HG02973 (cell line): ENCODE measurements around the gene STXBP4.

Source experiments
- ATAC-seq: cut with Tn5 transposase; IDR thresholded peaks from one replicate; pipeline ENCODE4 v1.9.1; 2021; ENCODE audit warnings: moderate library complexity; ENCODE audit not compliant: unreplicated experiment

The STXBP4 gene, protein sequence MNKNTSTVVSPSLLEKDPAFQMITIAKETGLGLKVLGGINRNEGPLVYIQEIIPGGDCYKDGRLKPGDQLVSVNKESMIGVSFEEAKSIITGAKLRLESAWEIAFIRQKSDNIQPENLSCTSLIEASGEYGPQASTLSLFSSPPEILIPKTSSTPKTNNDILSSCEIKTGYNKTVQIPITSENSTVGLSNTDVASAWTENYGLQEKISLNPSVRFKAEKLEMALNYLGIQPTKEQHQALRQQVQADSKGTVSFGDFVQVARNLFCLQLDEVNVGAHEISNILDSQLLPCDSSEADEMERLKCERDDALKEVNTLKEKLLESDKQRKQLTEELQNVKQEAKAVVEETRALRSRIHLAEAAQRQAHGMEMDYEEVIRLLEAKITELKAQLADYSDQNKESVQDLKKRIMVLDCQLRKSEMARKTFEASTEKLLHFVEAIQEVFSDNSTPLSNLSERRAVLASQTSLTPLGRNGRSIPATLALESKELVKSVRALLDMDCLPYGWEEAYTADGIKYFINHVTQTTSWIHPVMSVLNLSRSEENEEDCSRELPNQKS

GRCh38 chr17:54968262-54968987 lies at the start of gene STXBP4, which contains the start of gene COX11:
STXBP4 (plus strand) TSS chr17:54968765; CDS start chr17:54986220, 17,455 bp downstream.
COX11 (minus strand) TSS chr17:54968654; CDS start chr17:54968646, 8 bp downstream.
- peak; percentile 89 for ATAC-seq

- no peak for ATAC-seq
Observed at GRCh38 chr17:54919425-54919824, 49.1 kb upstream of the STXBP4 start.

DNA sequence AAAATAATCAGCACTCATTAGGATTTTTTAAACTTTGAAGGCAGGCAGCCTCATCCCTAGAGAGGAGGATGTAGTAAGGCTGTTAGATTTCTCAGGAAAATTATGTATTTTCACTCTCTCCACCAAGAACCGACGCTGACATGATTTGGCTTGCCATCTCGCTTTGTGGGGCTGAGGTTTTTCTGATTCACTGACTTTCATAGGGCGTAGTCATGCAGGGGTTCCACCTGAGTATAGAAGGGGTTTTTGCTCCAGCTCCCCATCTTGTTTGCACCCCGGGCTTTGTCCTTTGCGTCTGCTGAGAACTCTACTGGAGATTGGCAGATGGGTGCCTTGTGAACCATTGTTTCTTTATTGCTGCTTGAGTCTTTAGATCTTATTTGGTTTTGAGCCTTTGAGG lies 47.7 kb upstream of the STXBP4 start:
- ATAC-seq, result no peak

- no peak for ATAC-seq
Observed at GRCh38 chr17:54924405-54924804, 44.2 kb upstream of the STXBP4 start.

DNA sequence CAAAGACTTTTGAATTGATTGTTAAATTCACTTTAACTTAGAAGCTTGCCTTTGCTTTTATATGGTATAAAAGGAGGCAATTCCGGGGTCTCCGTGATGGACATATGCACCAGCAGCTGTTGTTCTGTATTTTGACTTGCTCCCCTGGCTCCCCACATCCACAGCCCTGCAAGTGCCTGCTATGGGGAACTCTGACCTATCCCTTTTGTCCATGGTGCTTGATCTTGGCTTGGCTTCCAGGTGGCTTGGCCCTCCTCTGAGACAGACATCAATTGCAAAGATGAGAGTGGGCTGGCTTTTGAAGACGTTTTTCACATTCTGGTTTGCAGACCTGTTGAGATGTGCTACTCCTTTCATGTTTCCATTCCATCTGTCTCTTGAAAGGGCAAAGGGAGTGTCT lies 41.0 kb upstream of the STXBP4 start:
- ATAC-seq, result no peak

DNA sequence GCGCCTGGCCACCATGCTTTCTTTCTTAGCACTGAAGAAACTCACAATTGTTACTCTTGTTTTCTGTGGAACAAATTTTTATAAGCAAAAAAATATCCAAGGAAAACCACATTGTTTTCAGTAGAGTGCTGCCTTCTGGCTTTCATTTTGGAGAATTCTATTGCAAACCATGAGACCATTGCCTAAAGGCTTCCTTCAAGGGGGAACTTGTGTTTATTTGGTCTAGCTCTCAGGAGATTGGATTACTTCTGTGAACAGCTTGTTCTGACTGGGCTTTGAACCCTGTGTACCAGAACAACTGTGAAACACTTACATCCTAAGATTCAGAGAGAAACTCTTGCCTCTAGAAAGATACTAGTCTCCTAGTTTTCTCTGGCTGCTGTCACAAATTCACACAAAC lies 35.9 kb upstream of the STXBP4 start:
- no peak for ATAC-seq

DNA sequence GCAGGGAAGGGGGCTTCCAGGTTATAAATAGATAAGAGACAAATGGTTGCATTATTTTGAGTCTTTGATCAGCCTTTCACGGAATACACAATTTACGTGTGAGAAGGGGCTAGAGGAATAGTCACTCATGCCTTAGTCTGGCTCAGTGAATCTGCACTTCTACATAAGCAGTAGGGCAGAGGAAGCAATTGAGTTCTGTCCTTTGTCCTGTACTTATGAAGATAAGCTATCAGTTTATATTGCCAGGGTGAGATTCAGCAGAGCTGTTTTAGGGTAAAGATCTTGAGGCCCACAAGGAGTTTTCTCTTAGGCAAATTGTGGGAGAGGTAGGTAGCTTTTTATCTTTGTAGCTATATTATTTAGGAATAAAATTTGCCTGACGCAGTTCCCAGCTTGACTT lies 34.6 kb upstream of the STXBP4 start:
- ATAC-seq, result no peak

- ATAC-seq, result no peak
Observed at GRCh38 chr17:54935471-54935870, 33.1 kb upstream of the STXBP4 start.

DNA sequence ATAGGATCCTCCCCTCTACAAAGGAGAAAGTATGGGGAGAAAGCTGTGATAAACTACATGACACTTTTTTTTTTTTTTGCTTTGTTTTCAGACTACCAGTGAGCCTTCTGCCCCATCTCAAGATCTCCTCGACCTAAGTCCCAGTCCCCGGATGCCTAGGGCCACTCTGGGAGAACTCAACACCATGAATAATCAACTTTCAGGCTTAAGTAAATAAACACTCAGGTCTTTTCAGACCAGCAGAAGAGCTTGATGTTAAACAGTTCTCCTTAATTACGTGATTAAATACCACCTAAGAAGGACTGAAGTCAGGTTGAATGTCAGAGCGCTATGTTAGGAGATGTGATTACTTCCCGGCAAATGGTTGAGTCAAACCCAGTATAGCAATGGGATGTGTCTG lies 31.5 kb upstream of the STXBP4 start:
- ATAC-seq, result no peak

- ATAC-seq, result no peak
Observed at GRCh38 chr17:54937426-54937825, 31.1 kb upstream of the STXBP4 start.

GRCh38 chr17:54941285-54941684 lies 27.3 kb upstream of the STXBP4 start:
- no peak for ATAC-seq

DNA sequence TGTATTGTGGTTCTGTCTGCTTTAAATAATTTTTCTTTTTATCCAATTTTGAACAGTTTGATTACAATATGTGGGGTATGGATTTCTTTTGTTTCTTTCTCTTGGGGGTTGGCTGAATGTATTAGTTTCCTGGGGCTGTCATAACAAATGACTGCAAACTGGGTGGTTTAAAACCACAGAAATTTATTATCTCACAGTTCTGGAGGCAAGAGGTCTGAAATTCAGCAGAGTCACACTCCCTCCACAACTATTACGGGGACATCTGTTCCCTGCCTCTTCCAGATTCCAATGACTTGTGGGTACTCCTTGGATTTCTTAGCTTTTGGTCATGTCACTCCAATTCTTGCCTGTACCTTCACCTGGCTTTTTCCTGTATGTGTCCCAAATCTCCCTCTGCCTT lies 23.8 kb upstream of the STXBP4 start:
- no peak for ATAC-seq

- ATAC-seq, result no peak
Observed at GRCh38 chr17:54945231-54945630, 23.3 kb upstream of the STXBP4 start.

GRCh38 chr17:54945671-54946070 lies 22.9 kb upstream of the STXBP4 start:
- no peak for ATAC-seq

DNA sequence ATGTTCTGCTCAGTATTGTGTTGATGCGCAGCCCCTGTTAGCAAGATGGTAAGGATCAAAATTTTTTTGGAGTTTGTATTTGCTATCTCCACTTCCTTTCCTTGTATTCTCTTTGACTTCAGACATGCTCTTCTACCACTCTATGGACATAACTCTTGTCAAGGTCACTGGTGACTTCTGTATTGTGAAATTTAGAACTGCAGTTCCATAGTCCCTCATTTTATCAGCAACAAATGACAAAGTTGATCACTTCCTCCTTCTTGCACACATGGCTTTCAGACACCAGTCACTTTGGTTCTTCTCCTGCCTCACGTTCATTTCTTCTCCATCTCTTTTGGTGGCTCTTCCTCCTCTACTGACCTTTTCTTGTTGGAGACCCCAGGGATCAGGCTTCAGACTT lies 21.2 kb upstream of the STXBP4 start:
- no peak for ATAC-seq

GRCh38 chr17:54948380-54948779 lies 20.2 kb upstream of the STXBP4 start:
- ATAC-seq, result peak; percentile 50

DNA sequence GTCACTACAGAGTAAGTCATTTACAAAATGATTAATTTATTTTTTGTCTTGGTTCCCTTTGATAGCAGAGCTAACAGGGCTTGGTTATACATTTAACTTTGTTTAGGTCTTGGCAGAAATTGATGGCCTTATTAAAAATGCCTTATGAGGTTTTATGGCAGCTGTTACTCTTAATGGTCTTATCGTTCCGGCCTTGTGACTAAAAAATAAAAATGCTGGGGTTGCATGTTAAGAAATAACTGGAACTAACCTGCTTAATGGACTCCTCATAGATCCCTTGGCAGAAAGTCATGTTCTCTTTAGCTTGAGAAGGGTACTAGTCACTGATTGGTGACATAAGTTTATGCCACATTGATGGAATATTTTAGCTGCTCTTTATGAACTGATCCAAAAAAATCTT lies 18.4 kb upstream of the STXBP4 start:
- no peak for ATAC-seq

DNA sequence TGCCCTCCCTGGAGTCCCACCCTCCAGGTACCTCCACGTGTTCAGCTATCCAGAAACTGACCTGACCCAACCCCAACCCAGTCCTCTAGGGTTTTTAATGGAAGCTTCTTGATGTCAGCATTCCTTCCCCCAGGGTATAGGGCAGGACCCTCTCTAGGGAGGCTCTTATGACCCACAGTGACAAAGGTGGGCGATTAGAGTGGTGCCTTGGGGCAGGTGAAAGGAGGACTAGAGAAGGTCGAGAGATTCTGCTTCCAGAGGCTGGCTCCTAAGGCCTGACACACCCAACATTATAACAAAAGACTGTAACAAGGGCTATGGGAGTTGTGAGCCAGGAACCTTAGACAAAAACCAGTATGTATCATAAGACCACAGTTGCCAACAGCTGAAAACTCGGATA lies 17.3 kb upstream of the STXBP4 start:
- ATAC-seq, result no peak

DNA sequence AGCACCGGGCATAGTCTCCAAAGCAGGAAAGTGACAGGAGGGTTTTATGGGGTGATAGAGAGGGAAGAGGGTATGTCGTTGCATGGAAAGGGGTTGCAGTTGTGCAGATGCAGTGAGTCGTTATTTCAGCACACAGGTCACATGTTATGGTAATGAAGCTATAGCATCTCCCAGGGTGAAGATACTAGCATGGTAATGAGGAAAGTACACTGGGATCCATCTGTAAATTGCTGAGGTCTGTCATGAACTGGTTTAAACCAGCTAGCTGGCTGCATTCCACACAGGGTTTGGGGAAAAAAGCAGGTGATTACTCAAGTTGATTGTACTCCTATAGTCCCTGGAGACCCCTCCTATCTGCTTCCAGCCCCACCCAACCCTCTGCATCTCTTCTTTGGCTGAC lies 11.8 kb upstream of the STXBP4 start:
- ATAC-seq, result no peak

DNA sequence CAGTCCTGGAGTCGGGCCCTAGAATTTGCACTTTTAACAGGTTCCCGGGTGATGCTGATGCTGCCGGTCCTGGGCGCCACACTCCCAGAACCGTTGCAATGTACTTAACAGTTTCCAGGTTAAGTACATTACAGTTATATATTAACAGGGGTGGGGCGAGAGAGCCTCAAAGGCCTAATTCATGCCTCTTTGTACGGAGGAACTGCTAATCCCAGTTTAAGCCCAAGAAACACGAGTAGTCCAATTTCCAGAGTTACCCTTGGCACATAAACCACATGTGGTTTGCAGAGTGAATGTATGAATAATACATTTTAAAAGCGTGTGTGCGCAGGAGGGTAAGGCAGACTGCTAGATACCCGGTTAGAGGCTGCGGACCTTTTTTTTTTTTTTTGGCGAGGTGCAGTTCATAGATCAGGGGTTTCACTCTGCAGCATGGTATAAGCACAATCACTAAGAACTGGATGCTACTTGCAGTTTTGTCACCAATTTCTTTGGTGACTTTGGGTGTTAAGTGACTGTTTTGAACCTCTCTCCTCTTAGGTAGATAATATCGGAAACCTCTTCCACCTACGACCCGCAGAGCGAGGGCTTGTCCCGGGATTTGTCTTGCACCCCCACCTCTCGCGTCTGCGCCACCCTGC lies 824 bp upstream of the STXBP4 start:
- ATAC-seq, result peak; percentile 20

GRCh38 chr17:54968988-54969332 lies 395 bp downstream of the STXBP4 start:
- peak; percentile 21 for ATAC-seq
